ENCODE data around the gene NKAIN1. TPM values are rescaled to one million over a fixed set of nuclear protein-coding genes. Genes with fewer than 3 reads are reported as not detected.

The NKAIN1 gene
- total and polyA plus RNA-seq, 11 donors = 0.14 to 0.31 (median 0.21) TPM; not detected in 8

GRCh38 chr1:31135973-31136600, 103.6 kb downstream of the NKAIN1 start:
- Histone ChIP-seq H3K4me1 (no peaks in the 10 kb centered on the region), H3K9me3 (peaks cover 0 to 9% (median 0%) of the 10 kb centered on the region in 12 donors), H3K27ac (no peak overlapping the region), H3K36me3 (no peaks in the 10 kb centered on the region), H3K27me3 (peaks cover 0 to 5% (median 0%) of the 10 kb centered on the region in 9 donors), H3K4me3 (no peak overlapping the region)
- no peak for TF ChIP-seq POLR2A (IDR thresholded peaks at IDR 0.05)
- TF ChIP-seq, protein P1, sequence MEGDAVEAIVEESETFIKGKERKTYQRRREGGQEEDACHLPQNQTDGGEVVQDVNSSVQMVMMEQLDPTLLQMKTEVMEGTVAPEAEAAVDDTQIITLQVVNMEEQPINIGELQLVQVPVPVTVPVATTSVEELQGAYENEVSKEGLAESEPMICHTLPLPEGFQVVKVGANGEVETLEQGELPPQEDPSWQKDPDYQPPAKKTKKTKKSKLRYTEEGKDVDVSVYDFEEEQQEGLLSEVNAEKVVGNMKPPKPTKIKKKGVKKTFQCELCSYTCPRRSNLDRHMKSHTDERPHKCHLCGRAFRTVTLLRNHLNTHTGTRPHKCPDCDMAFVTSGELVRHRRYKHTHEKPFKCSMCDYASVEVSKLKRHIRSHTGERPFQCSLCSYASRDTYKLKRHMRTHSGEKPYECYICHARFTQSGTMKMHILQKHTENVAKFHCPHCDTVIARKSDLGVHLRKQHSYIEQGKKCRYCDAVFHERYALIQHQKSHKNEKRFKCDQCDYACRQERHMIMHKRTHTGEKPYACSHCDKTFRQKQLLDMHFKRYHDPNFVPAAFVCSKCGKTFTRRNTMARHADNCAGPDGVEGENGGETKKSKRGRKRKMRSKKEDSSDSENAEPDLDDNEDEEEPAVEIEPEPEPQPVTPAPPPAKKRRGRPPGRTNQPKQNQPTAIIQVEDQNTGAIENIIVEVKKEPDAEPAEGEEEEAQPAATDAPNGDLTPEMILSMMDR (IDR thresholded peaks at IDR 0.05) = no peak
- DNase-seq = no peak
- ATAC-seq = no peak
- 70 to 91% (median 79%) methylated on average over 2 of the region's 2 CpGs for WGBS, 4 donors
- intact Hi-C loops (cut with DNase I) = no loop called here

GRCh38 chr1:31133368-31133767, 106.3 kb downstream of the NKAIN1 start:
- ATAC-seq (no peak), DNase-seq (no peak)
- peaks cover 0 to 7% (median 0%) of the 10 kb centered on the region in 9 donors for H3K27me3 ChIP-seq
- H3K4me1 ChIP-seq = no peaks in the 10 kb centered on the region
- H3K27ac ChIP-seq = no peak overlapping the region
- TF ChIP-seq POLR2A (IDR thresholded peaks at IDR 0.05) = no peak
- TF ChIP-seq, protein P1 (IDR thresholded peaks at IDR 0.05) = no peak
- intact Hi-C loops (cut with DNase I) = no loop called here
- no peak overlapping the region for H3K4me3 ChIP-seq
- 84 to 92% (median 87%) methylated on average over 7 of the region's 7 CpGs for WGBS, 4 donors
- no peaks in the 10 kb centered on the region for H3K36me3 ChIP-seq
- H3K9me3 ChIP-seq = peaks cover 0 to 9% (median 0%) of the 10 kb centered on the region in 12 donors

Other genes starting within 250 kb of the NKAIN1 start
- 10 to 100 TPM; 60.4 to 96.3 (median 75.8) TPM for gene PUM1, start 174.2 kb downstream of the NKAIN1 start, total RNA-seq
- 10 to 100 TPM; 19.2 to 33.6 TPM for gene PUM1, start 174.2 kb downstream of the NKAIN1 start, polyA plus RNA-seq
- 10 to 100 TPM; 15.8 to 26.0 (median 17.6) TPM for gene SNRNP40, start 56.9 kb upstream of the NKAIN1 start, total RNA-seq
- 10 to 100 TPM in 1 of 2 donors, 1 to 10 TPM in 1; 8.6 to 18.3 TPM for gene SNRNP40, start 56.9 kb upstream of the NKAIN1 start, polyA plus RNA-seq
- 10 to 100 TPM; 10.1 to 15.5 (median 11.7) TPM for gene ZCCHC17, start 57.1 kb upstream of the NKAIN1 start, total RNA-seq
- gene ZCCHC17, start 57.1 kb upstream of the NKAIN1 start, polyA plus RNA-seq = 10 to 100 TPM; 15.4 to 29.5 TPM
- 1,000 to 10,000 TPM; 2,591 to 6,997 (median 5,230) TPM for gene FABP3, start 133.2 kb upstream of the NKAIN1 start, total RNA-seq
- gene FABP3, start 133.2 kb upstream of the NKAIN1 start, polyA plus RNA-seq = over 10,000 TPM in 1 of 2 donors, 1,000 to 10,000 TPM in 1; 4,008 to 10,560 TPM
- 1 to 10 TPM in 8 of 9 donors, under 1 TPM in 1; 0.94 to 8.5 (median 2.2) TPM for gene SERINC2, start 173.3 kb upstream of the NKAIN1 start, total RNA-seq
- 1 to 10 TPM; 2.7 to 5.4 TPM for gene SERINC2, start 173.3 kb upstream of the NKAIN1 start, polyA plus RNA-seq

Data from heart left ventricle (tissue), 16 donors.